SH-SY5Y (cell line): ENCODE data around the gene SAA1.

Experiments used
- GATA2 ChIP-seq: IDR thresholded peaks from 2 replicates; pipeline ENCODE4 v1.6.1; 2011; ENCODE audit warnings: mild to moderate bottlenecking, low read depth, low read length
- GATA3 ChIP-seq: IDR thresholded peaks from 2 replicates; pipeline ENCODE4 v1.6.1; 2011; ENCODE audit warnings: low read depth, mild to moderate bottlenecking, low read length, moderate library complexity

- no peak for TF ChIP-seq GATA2
- no peak for TF ChIP-seq GATA3
Measured at GRCh38 chr11:18315893-18316292, 49.8 kb downstream of the SAA1 start.
